Measurements from ENCODE around the gene SIK3. TPM values are rescaled to one million over a fixed set of nuclear protein-coding genes. Genes with fewer than 3 reads are reported as not detected.

The SIK3 gene
- total RNA-seq, 2 experiments from 2014 or later: 81.4 to 86.1 TPM

DNA sequence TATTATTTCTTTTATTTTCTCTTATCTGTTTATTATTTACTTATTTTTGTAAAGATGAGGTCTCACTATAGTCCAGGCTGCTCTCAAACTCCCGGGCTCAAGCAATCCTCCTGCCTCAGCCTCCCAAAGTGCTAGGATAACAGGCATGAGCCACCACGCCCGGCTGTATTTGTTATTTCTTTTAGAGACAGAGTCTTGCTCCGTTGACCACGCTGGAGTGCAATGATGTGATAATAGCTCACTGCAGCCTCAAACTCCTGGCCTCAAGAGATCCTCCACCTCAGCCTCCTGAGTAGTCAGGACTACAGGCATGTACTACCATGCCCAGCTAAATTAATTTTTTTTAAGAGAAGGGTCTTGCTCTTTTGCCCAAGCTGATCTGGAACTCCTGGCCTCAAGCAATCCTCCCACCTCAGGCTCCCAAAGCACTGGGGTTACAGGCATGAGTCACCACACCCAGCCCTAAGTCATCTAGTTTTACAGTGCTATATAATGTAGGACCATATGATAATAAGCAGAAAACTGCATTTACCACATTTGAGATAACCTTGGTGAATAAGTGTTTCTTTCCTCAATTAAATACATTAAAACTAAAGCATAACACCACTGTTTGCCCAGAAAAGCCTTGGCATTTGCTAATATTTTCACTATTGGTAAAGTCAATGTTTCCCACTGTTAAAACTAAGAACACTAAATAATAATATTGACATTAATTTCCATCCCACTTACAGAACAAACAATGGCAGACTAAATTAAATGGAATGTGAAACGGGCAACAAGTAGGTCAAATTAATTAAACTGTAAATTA is 127.5 kb downstream of the SIK3 start:
- peaks cover 5% of the 10 kb centered on the region for H3K36me3 Mint-ChIP-seq (ENCODE audit: low read depth)
- H3K4me3 Mint-ChIP-seq: no peak overlapping the region
- no peaks in the 10 kb centered on the region for H3K27me3 ChIP-seq (ENCODE audit: control insufficient read depth in 1 of 2, insufficient read depth in 2 of 2, low read length in 2 of 2)
- POLR2A ChIA-PET: interaction anchor here (1.4 to 1.6 kb wide), 2 partner anchors 10 to 23 kb away, joined by 3 to 5 read pairs; no protein-coding TSS in a partner anchor
- H3K9me3 ChIP-seq (ENCODE audit: control insufficient read depth in 1 of 2, insufficient read depth in 1 of 2, low read length in 2 of 2): no peaks in the 10 kb centered on the region
- CTCF ChIA-PET: interaction anchor here (0.6 kb wide), 1 partner anchor 18 kb away, joined by 3 read pairs; no protein-coding TSS in a partner anchor
- ATAC-seq (ENCODE audit: poor library complexity) (no peak), DNase-seq (peak in 1 of 14 experiments; percentile 13)
- no peak overlapping the region for H3K4me3 ChIP-seq (ENCODE audit: low read length)
- no peak overlapping the region for H3K27ac Mint-ChIP-seq
- H3K9me3 Mint-ChIP-seq: no peaks in the 10 kb centered on the region
- H3K4me1 ChIP-seq (ENCODE audit: insufficient read depth, low read length): no peaks in the 10 kb centered on the region
- intact Hi-C loops (cut with DNase I, micrococcal nuclease): loop anchor here in 1 of 2 experiments (5.0 kb wide), 1 partner anchor 38 kb away; no protein-coding TSS in a partner anchor
- no peak for TF ChIP-seq CTCF (IDR thresholded peaks at IDR 0.05)
- no peaks in the 10 kb centered on the region for H3K27me3 Mint-ChIP-seq
- H3K4me1 Mint-ChIP-seq (ENCODE audit: low read depth): peaks cover 59% of the 10 kb centered on the region
- H3K27ac ChIP-seq (ENCODE audit: low read depth in 1 of 2, low read length in 2 of 2): no peak overlapping the region
- H3K36me3 ChIP-seq (ENCODE audit: insufficient read depth, low read length): no peaks in the 10 kb centered on the region

GRCh38 chr11:116969694-116970093 is 128.5 kb downstream of the SIK3 start:
- H3K4me1 ChIP-seq (ENCODE audit: insufficient read depth, low read length): no peaks in the 10 kb centered on the region
- H3K27ac ChIP-seq (ENCODE audit: low read depth in 1 of 2, low read length in 2 of 2): no peak overlapping the region
- H3K27me3 ChIP-seq (ENCODE audit: control insufficient read depth in 1 of 2, insufficient read depth in 2 of 2, low read length in 2 of 2): no peaks in the 10 kb centered on the region
- Mint-ChIP-seq H3K27ac (peak overlapping the region; percentile 15), H3K27me3 (no peaks in the 10 kb centered on the region), H3K4me1 (ENCODE audit: low read depth) (peaks cover 53% of the 10 kb centered on the region), H3K36me3 (ENCODE audit: low read depth) (peaks cover 6% of the 10 kb centered on the region), H3K4me3 (no peak overlapping the region), H3K9me3 (no peaks in the 10 kb centered on the region)
- intact Hi-C loops (cut with DNase I, micrococcal nuclease): loop anchor here in 1 of 2 experiments (5.0 kb wide), 1 partner anchor 37 kb away; no protein-coding TSS in a partner anchor
- TF ChIP-seq CTCF (IDR thresholded peaks at IDR 0.05): no peak
- POLR2A ChIA-PET: interaction anchor here (1.4 kb wide), 1 partner anchor 9 kb away, joined by 5 read pairs; no protein-coding TSS in a partner anchor
- no peak for ATAC-seq (ENCODE audit: poor library complexity)
- no peak overlapping the region for H3K4me3 ChIP-seq (ENCODE audit: low read length)
- no peaks in the 10 kb centered on the region for H3K9me3 ChIP-seq (ENCODE audit: control insufficient read depth in 1 of 2, insufficient read depth in 1 of 2, low read length in 2 of 2)
- DNase-seq: no peak
- no peaks in the 10 kb centered on the region for H3K36me3 ChIP-seq (ENCODE audit: insufficient read depth, low read length)
- CTCF ChIA-PET: interaction anchor here (1.2 kb wide), 1 partner anchor 119 kb away, joined by 3 read pairs; no protein-coding TSS in a partner anchor

- H3K36me3 ChIP-seq (ENCODE audit: insufficient read depth, low read length): no peaks in the 10 kb centered on the region
- no peaks in the 10 kb centered on the region for H3K27me3 Mint-ChIP-seq
- no peaks in the 10 kb centered on the region for H3K27me3 ChIP-seq (ENCODE audit: control insufficient read depth in 1 of 2, insufficient read depth in 2 of 2, low read length in 2 of 2)
- peaks cover 53% of the 10 kb centered on the region for H3K4me1 Mint-ChIP-seq (ENCODE audit: low read depth)
- H3K27ac ChIP-seq (ENCODE audit: low read depth in 1 of 2, low read length in 2 of 2): no peak overlapping the region
- H3K4me1 ChIP-seq (ENCODE audit: insufficient read depth, low read length): no peaks in the 10 kb centered on the region
- no peak overlapping the region for H3K27ac Mint-ChIP-seq
- no peak overlapping the region for H3K4me3 Mint-ChIP-seq
- no peak for DNase-seq
- no peak for TF ChIP-seq CTCF (IDR thresholded peaks at IDR 0.05)
- no peak for ATAC-seq (ENCODE audit: poor library complexity)
- intact Hi-C loops (cut with DNase I, micrococcal nuclease): no loop called here
- H3K4me3 ChIP-seq (ENCODE audit: low read length): no peak overlapping the region
- CTCF ChIA-PET: no interaction called here
- H3K36me3 Mint-ChIP-seq (ENCODE audit: low read depth): peaks cover 8% of the 10 kb centered on the region
- H3K9me3 ChIP-seq (ENCODE audit: control insufficient read depth in 1 of 2, insufficient read depth in 1 of 2, low read length in 2 of 2): no peaks in the 10 kb centered on the region
- POLR2A ChIA-PET: interaction anchor here (1.4 kb wide), 1 partner anchor 9 kb away, joined by 3 read pairs; no protein-coding TSS in a partner anchor
- H3K9me3 Mint-ChIP-seq: no peaks in the 10 kb centered on the region
Measured at GRCh38 chr11:116964269-116964668, 134.0 kb downstream of the SIK3 start.

Measured in CD4-positive, alpha-beta T cell (primary cell).